Gastroesophageal sphincter (tissue), 4 donors: ENCODE data around the gene RHEBL1. TPM values are rescaled to one million over a fixed set of nuclear protein-coding genes. Genes with fewer than 3 reads are reported as not detected.

ENCODE experiments used
- ATAC-seq: fragments of 150-250 bp; one replicate; pipeline ENCODE4 v1.9.1; 2016; ENCODE audit warnings: mild to moderate bottlenecking, moderate library complexity
- H3K27ac ChIP-seq, 4 donors: fragments of 200-600 bp; sonication (generic) in 3 of 4; 1 replicate in 3 of 4; 2 replicates in 1 of 4; pipeline ENCODE4 v1.5.1; 2016 to 2019
- H3K27me3 ChIP-seq: fragments of 200-600 bp; sonication (generic); one replicate; pipeline ENCODE4 v1.5.1; 2019
- H3K36me3 ChIP-seq, 2 donors: fragments of 200-600 bp; sonication (generic); one replicate each; pipeline ENCODE4 v1.5.1; 2019; ENCODE audit warnings: control low read depth in 1 of 2
- H3K4me1 ChIP-seq, 3 donors: fragments of 200-600 bp; sonication (generic); 1 replicate in 2 of 3; 2 replicates in 1 of 3; pipeline ENCODE4 v1.5.1; 2016 to 2019; ENCODE audit warnings: control low read depth in 2 of 3
- H3K4me3 ChIP-seq, 2 donors: fragments of 200-600 bp; sonication (generic); one replicate each; pipeline ENCODE4 v1.5.1; 2019; ENCODE audit warnings: mild to moderate bottlenecking in 1 of 2, moderate library complexity in 1 of 2
- H3K9me3 ChIP-seq, 3 donors: fragments of 200-600 bp; sonication (generic); one replicate each; pipeline ENCODE4 v1.5.1; 2017 to 2019; ENCODE audit warnings: control low read depth in 2 of 3
- CTCF ChIP-seq, 4 experiments: fragments of 200-600 bp in 2 of 4; fragments of 450-650 bp in 2 of 4; sonication (generic) in 1 of 4; IDR thresholded peaks; one replicate each; pipeline ENCODE4 v1.5.1; 2017 to 2019; ENCODE audit warnings: antibody characterized with exemption in 4 of 4, mild to moderate bottlenecking in 2 of 4, moderate library complexity in 2 of 4
- EP300 ChIP-seq: sonication (generic); formaldehyde crosslinking; IDR thresholded peaks from one replicate; pipeline ENCODE4 v1.6.1; 2017; ENCODE audit warnings: antibody characterized with exemption, mild to moderate bottlenecking
- POLR2A ChIP-seq, 2 donors: fragments of 450-650 bp; IDR thresholded peaks; one replicate each; pipeline ENCODE4 v1.6.1; 2017; ENCODE audit warnings: antibody characterized with exemption in 2 of 2, mild to moderate bottlenecking in 2 of 2, moderate library complexity in 1 of 2
- POLR2AphosphoS5 ChIP-seq: sonication (generic); formaldehyde crosslinking; IDR thresholded peaks from one replicate; pipeline ENCODE4 v1.6.1; 2017; ENCODE audit warnings: antibody characterized with exemption
- WGBS, 2 donors: methylation state at CpG; one replicate each; pipeline ENCODE4 v1.1.5; 2018; ENCODE audit warnings: low coverage in 1 of 2; 5-methylcytosine and 5-hydroxymethylcytosine counted together
- total RNA-seq, 4 donors: library from RNA; depleted of rRNA; stranded (reverse); fragments of >200 nt; gene quantifications; one replicate each; pipeline ENCODE4 v1.1.0, GENCODE V29; 2016

RHEBL1 gene
- total RNA-seq, 4 donors from 2014 or later: 0.35 TPM; not detected in 3

- no peak for ATAC-seq
- no peak for TF ChIP-seq POLR2A (IDR thresholded peaks at IDR 0.05)
- TF ChIP-seq CTCF (IDR thresholded peaks at IDR 0.05): no peak
- no peak for TF ChIP-seq EP300
- TF ChIP-seq POLR2AphosphoS5: no peak
Observed at GRCh38 chr12:49059045-49059298, 10.8 kb downstream of the RHEBL1 start.

GRCh38 chr12:49058366-49059044 is 11.3 kb downstream of the RHEBL1 start:
- ATAC-seq: no peak
- no peaks in the 10 kb centered on the region for H3K27me3 ChIP-seq
- TF ChIP-seq EP300: no peak
- TF ChIP-seq CTCF (IDR thresholded peaks at IDR 0.05): no peak
- TF ChIP-seq POLR2A (IDR thresholded peaks at IDR 0.05): no peak
- no peak for TF ChIP-seq POLR2AphosphoS5
- peaks cover 0 to 19% of the 10 kb centered on the region in 2 donors for H3K36me3 ChIP-seq
- 4% methylated on average over 4 of the region's 5 CpGs; no CpG with 5 or more reads in 1 of the 2 donors for WGBS, 2 donors
- H3K4me3 ChIP-seq: peak overlapping the region; percentile 75 to 99
- peaks cover 0 to 62% (median 37%) of the 10 kb centered on the region in 3 donors for H3K4me1 ChIP-seq
- H3K27ac ChIP-seq: peak overlapping the region in 3 of 4 donors; percentile 93 to 99 (median 94)
- no peaks in the 10 kb centered on the region for H3K9me3 ChIP-seq

More at GRCh38 chr12:49059045-49059298, 10.8 kb downstream of the RHEBL1 start:
- peaks cover 0 to 15% of the 10 kb centered on the region in 2 donors for H3K36me3 ChIP-seq
- H3K4me3 ChIP-seq: peak overlapping the region; percentile 75 to 99
- no peaks in the 10 kb centered on the region for H3K27me3 ChIP-seq
- no peaks in the 10 kb centered on the region for H3K9me3 ChIP-seq
- H3K4me1 ChIP-seq: peaks cover 0 to 66% (median 37%) of the 10 kb centered on the region in 3 donors
- peak overlapping the region in 3 of 4 donors; percentile 93 to 99 (median 94) for H3K27ac ChIP-seq
- 0% methylated on average over 1 of the region's 1 CpG; no CpG with 5 or more reads in 1 of the 2 donors for WGBS, 2 donors

GRCh38 chr12:49057888-49058287 is 11.9 kb downstream of the RHEBL1 start:
- no peak for ATAC-seq
- Histone ChIP-seq H3K4me1 (peaks cover 0 to 62% (median 37%) of the 10 kb centered on the region in 3 donors), H3K9me3 (no peaks in the 10 kb centered on the region), H3K27ac (peak overlapping the region in 3 of 4 donors; percentile 29 to 93 (median 36)), H3K27me3 (no peaks in the 10 kb centered on the region), H3K36me3 (peaks cover 0 to 25% of the 10 kb centered on the region in 2 donors), H3K4me3 (peak overlapping the region; percentile 75 to 99)
- 0 to 17% methylated on average over 1 to 2 of the region's 4 CpGs for WGBS, 2 donors
- TF ChIP-seq POLR2AphosphoS5 (no peak), EP300 (no peak), CTCF (IDR thresholded peaks at IDR 0.05) (no peak), POLR2A (IDR thresholded peaks at IDR 0.05) (no peak)

GRCh38 chr12:49055978-49056754 is 13.6 kb downstream of the RHEBL1 start:
- TF ChIP-seq CTCF (IDR thresholded peaks at IDR 0.05) (no peak), POLR2A (IDR thresholded peaks at IDR 0.05) (no peak), POLR2AphosphoS5 (no peak), EP300 (no peak)
- 48 to 58% methylated on average over 4 of the region's 7 CpGs for WGBS, 2 donors
- no peaks in the 10 kb centered on the region for H3K27me3 ChIP-seq
- peak overlapping the region in 3 of 4 donors; percentile 36 to 93 (median 52) for H3K27ac ChIP-seq
- peaks cover 0 to 43% of the 10 kb centered on the region in 2 donors for H3K36me3 ChIP-seq
- ATAC-seq: peak; percentile 73
- no peaks in the 10 kb centered on the region for H3K9me3 ChIP-seq
- H3K4me1 ChIP-seq: peaks cover 0 to 56% (median 37%) of the 10 kb centered on the region in 3 donors
- peak overlapping the region in 1 of 2 donors; percentile 11 for H3K4me3 ChIP-seq
